PC-3 (cell line): ENCODE measurements around the gene ARL9.
"Not testable (repeated sequence)": the region's sequence is repeated elsewhere in the genome, so short reads cannot be mapped to it uniquely, and the experiment has no call there.

ENCODE experiments used
- EZH2 ChIP-seq: fragments of 300-600 bp; sonication (generic); IDR thresholded peaks from one replicate; pipeline ENCODE4 v1.6.1; 2017; ENCODE audit warnings: antibody characterized with exemption, mild to moderate bottlenecking, low read length; ENCODE audit not compliant: unreplicated experiment
- TF ChIP-seq, protein P1 (sequence below): fragments of 300-600 bp; sonication (generic); conservative IDR thresholded peaks from 2 replicates; pipeline ENCODE4 v1.5.1; 2017; ENCODE audit warnings: antibody characterized with exemption, low read depth, mild to moderate bottlenecking, low read length

DNA sequence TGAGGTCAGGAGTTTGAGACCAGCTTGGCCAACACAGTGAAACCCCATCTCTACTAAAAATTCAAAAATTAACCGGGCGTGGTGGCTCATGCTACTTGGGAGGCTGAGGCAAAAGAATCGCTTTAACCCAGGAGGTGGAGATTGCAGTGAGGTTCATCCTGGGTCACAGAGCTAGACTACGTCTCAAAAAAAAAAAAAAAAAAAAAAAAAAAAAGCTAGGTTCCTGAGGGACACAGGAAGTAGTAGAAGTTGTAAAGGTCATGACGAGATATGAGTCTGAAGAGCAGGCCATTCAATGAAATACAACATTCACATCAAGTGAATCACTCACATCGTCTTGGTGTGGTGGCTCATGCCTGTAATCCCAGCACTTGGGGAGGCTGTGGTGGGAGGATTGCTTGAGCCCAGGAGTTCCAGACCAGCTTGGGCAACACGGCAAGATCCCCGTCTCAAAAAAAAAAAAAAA is 39.3 kb upstream of the ARL9 start:
- TF ChIP-seq, protein P1, sequence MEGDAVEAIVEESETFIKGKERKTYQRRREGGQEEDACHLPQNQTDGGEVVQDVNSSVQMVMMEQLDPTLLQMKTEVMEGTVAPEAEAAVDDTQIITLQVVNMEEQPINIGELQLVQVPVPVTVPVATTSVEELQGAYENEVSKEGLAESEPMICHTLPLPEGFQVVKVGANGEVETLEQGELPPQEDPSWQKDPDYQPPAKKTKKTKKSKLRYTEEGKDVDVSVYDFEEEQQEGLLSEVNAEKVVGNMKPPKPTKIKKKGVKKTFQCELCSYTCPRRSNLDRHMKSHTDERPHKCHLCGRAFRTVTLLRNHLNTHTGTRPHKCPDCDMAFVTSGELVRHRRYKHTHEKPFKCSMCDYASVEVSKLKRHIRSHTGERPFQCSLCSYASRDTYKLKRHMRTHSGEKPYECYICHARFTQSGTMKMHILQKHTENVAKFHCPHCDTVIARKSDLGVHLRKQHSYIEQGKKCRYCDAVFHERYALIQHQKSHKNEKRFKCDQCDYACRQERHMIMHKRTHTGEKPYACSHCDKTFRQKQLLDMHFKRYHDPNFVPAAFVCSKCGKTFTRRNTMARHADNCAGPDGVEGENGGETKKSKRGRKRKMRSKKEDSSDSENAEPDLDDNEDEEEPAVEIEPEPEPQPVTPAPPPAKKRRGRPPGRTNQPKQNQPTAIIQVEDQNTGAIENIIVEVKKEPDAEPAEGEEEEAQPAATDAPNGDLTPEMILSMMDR, result not testable (repeated sequence)
- not testable (repeated sequence) for TF ChIP-seq EZH2
